GM19043 (cell line): Measurements from ENCODE around the gene TXNRD2.

Source experiments
- ATAC-seq: cut with Tn5 transposase; IDR thresholded peaks from one replicate; pipeline ENCODE4 v1.9.1; 2021; ENCODE audit warnings: low read depth; ENCODE audit not compliant: unreplicated experiment

The TXNRD2 gene

DNA sequence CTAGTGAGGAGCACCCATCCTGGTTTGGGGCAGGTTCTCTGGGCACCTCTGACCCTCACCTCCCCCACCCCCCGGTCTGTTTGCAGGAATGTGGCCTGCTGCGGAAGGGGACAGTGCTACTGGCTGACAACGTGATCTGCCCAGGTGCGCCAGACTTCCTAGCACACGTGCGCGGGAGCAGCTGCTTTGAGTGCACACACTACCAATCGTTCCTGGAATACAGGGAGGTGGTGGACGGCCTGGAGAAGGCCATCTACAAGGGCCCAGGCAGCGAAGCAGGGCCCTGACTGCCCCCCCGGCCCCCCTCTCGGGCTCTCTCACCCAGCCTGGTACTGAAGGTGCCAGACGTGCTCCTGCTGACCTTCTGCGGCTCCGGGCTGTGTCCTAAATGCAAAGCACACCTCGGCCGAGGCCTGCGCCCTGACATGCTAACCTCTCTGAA lies 26.9 kb upstream of the TXNRD2 start:
- no peak for ATAC-seq

DNA sequence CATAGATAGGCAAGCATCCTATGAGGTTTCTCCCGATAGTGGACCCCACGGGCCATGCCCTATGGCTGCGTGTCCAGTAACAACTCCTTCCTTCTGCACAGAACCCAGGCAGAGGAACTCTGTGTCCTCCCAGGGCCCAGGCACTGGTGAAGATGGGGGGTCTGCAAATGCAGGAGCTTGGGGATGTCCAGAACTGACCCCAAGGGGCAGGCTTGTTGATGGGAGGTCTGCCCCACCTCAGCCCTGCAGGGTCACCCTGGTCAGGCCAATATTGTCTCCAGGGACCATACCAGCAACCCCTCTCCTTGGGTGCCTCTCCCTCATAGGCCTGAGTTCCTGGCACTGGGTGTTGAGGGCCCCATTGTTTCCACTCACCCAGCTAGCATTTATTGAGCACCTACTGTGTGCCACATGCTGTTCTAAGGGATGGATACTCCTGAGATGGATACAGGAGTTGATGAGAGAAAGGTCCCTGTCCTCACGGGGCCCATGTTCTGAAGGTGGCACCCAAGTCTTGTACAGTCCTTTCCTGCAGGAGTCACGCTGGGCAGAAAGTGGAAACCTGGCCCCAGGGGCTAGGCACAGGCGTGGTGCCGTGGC lies 26.3 kb upstream of the TXNRD2 start:
- no peak for ATAC-seq

GRCh38 chr22:19966908-19967750 lies 25.5 kb upstream of the TXNRD2 start:
- ATAC-seq, result no peak

DNA sequence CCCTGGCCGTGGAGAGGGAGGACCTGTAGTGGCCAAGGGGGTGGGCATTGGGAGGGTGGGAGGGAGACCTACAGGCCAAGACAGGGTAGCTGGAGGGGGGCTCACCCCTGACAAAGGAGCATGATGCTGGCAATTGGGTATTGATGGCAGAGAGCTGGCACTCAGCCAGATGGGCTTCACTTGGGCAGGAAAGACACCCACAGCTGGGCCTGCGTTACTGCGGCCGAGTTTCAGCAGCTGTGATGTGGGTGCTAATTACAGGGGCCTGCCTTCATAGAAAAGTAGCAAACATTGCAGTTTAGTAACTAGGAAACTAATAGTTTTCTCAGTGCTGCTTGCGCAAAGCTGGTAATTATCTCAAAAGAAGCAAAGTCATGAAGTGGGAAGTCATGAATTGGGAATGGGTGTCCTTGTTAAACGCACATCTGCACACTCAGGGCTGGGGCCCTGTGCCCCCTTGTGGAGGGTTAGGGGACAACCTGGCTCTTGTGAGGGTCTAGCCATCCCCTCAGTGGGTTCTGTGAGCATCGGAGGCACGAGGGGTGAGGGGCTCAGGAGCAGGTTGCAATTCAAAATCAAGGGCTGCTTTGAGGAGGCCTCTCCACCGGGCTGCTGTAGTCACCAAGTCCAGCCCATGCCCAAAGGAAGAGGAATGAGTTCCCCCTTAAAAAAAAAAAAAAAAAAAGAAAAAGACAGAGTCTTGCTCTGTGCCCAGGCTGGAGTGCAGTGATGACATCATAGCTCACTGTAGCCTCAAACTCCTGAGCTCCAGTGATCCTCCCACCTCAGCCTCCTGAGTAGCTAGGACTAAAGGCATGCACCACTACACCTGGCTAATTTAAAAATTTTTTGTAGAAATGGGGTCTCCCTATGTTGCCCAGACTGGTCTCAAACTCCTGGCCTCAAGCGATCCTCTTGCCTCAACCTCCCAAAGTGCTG lies 24.4 kb upstream of the TXNRD2 start:
- no peak for ATAC-seq

DNA sequence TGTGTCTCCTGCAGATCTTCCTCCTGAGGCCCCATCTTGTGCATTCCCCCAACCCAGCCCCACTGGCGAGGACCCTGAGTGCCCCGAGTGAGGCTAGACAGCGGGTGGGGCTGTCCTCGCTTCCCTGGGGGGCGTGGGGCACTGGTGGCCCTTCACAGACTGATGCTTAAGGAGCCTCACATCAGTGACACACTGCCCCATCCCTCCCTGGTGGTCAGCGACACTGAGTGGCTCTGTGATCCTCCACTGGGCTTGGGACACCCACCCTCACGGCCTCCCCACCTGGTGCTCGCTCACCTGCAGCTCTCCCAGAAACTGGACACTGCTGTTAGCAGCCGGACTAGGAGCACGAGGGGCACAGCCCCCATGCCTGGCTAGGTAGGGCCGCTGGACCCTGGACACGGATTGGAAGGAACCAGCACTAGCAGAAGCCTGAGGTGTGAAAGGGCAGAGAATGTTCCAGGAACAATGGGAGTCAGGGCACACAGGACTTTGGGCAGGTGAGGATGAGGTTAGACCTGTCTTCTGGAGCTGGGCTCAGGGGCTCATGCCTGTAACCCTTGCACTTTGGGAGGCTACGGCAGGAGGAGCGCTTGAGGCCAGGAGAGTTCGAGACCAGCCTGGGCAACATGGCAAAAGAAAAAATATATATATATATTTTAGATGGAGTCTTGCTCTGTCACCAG lies 23.2 kb upstream of the TXNRD2 start:
- no peak for ATAC-seq

DNA sequence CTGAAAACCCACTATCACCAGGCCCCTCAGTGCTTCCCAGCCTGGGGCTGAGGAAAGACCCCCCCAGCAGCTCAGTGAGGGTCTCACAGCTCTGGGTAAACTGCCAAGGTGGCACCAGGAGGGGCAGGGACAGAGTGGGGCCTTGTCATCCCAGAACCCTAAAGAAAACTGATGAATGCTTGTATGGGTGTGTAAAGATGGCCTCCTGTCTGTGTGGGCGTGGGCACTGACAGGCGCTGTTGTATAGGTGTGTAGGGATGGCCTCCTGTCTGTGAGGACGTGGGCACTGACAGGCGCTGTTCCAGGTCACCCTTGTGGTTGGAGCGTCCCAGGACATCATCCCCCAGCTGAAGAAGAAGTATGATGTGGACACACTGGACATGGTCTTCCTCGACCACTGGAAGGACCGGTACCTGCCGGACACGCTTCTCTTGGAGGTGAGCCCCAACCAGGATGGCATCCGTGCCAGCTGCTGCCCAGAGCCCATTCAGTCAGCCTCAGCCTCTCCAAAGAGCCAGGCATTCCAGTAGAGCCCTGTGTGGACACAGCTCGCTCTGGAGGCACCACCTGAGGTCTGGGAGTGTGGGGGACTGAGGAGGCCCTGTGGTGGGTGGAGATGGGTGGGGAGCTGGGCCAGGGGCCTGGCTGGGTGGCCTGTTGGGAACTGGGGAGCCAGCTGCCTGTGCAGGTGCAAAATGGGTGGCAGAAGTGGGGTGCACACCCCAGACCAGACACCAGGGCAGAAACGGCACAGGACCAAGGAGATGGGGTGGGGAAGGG lies 22.4 kb upstream of the TXNRD2 start:
- ATAC-seq, result no peak

- no peak for ATAC-seq
Measured at GRCh38 chr22:19962909-19963806, 21.5 kb upstream of the TXNRD2 start.

DNA sequence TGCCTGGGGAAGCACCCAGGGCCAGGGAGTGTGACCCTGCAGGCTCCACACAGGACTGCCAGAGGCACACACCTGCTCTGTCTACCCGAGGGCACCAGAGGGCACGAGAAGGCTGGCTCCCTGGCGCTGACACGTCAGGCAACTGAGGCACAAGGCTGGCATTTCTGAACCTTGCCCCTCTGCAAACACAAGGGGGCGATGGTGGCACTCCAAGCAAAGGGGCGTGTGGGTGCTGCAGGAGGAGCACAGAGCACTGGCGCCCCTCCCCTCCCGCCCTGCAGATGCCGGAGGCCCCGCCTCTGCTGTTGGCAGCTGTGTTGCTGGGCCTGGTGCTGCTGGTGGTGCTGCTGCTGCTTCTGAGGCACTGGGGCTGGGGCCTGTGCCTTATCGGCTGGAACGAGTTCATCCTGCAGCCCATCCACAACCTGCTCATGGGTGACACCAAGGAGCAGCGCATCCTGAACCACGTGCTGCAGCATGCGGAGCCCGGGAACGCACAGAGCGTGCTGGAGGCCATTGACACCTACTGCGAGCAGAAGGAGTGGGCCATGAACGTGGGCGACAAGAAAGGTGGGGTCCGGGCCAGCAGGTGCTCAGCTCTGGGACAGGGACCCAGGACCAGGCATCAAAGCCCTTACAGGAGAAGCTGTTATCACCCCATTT lies 20.8 kb upstream of the TXNRD2 start:
- ATAC-seq, result no peak

DNA sequence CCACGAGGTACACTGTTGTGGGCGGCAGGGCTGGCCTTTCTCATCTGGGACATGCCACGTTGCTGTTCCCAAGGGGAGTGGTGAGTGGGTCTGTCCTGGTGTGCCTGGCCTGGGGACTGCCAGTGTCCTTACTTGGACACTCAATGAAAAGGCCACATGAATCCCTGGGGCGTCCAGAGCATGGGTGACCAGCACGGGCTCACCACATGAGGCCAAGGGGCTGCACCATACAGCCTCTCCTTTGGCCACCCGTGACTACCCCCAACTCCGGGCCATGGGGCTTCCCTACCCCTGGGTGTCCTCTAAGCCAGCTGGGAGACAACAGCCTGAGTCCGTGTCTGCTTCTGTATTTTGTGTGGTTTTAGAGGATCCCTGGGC lies 20.2 kb upstream of the TXNRD2 start:
- no peak for ATAC-seq

- ATAC-seq, result no peak
Measured at GRCh38 chr22:19961201-19961580, 19.6 kb upstream of the TXNRD2 start.

GRCh38 chr22:19960491-19961200 lies 19.0 kb upstream of the TXNRD2 start:
- ATAC-seq, result no peak

GRCh38 chr22:19959587-19960490 lies 18.2 kb upstream of the TXNRD2 start:
- no peak for ATAC-seq

GRCh38 chr22:19959043-19959586 lies 17.5 kb upstream of the TXNRD2 start:
- ATAC-seq, result no peak

- no peak for ATAC-seq
Measured at GRCh38 chr22:19958083-19959042, 16.7 kb upstream of the TXNRD2 start.

DNA sequence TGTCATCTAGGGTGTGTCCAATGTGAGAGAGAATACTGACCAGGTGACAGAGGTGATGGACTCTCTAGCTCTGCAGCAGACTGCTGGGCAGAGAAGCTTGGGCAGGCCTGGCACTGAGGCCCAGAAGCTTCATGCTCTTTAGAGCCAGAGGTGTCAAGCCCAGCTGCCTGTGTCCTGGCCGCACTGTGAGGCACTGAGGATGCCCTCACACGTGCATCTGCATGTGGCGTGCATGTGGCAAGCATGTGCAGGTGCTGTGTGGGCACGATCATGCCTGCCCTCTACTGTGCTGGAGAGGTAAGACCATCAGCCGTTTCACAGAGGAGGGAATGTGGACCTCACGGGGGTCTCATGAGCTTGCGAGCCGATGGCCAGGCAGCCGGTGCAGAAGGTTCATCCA lies 15.8 kb upstream of the TXNRD2 start:
- no peak for ATAC-seq
